ENCODE measurements around the gene CCDC27.

The CCDC27 gene

GRCh38 chr1:3750741-3751140 is 1.5 kb upstream of the CCDC27 start:
- DNase-seq (ENCODE audit: low spot score), result no peak
- FAIRE-seq, result no peak

- FAIRE-seq (no peak), DNase-seq (ENCODE audit: low spot score) (no peak)
These were observed 1.6 kb downstream of the CCDC27 start for GRCh38 chr1:3753656-3754454.

- no peak for FAIRE-seq
- no peak for DNase-seq (ENCODE audit: low spot score)
These were observed 4.1 kb downstream of the CCDC27 start for GRCh38 chr1:3756394-3756793.

GRCh38 chr1:3759164-3759563 is 6.9 kb downstream of the CCDC27 start:
- FAIRE-seq, result no peak

GRCh38 chr1:3759796-3760195 is 7.5 kb downstream of the CCDC27 start:
- no peak for FAIRE-seq

More at GRCh38 chr1:3759164-3759563, 6.9 kb downstream of the CCDC27 start:
- no peak for DNase-seq (ENCODE audit: low spot score)

GRCh38 chr1:3761296-3762010 is 9.2 kb downstream of the CCDC27 start:
- DNase-seq (ENCODE audit: low spot score) (no peak), FAIRE-seq (no peak)

More at GRCh38 chr1:3759796-3760195, 7.5 kb downstream of the CCDC27 start:
- no peak for DNase-seq (ENCODE audit: low spot score)

- FAIRE-seq, result no peak
- DNase-seq (ENCODE audit: low spot score), result no peak
These were observed 10.1 kb downstream of the CCDC27 start for GRCh38 chr1:3762151-3762872.

GRCh38 chr1:3762873-3763228 is 10.6 kb downstream of the CCDC27 start:
- no peak for FAIRE-seq
- no peak for DNase-seq (ENCODE audit: low spot score)

GRCh38 chr1:3763351-3764125 is 11.3 kb downstream of the CCDC27 start:
- FAIRE-seq (no peak), DNase-seq (ENCODE audit: low spot score) (no peak)

- no peak for FAIRE-seq
- DNase-seq (ENCODE audit: low spot score), result no peak
These were observed 15.2 kb downstream of the CCDC27 start for GRCh38 chr1:3767328-3767925.

- DNase-seq (ENCODE audit: low spot score) (no peak), FAIRE-seq (no peak)
These were observed 16.7 kb downstream of the CCDC27 start for GRCh38 chr1:3768811-3769390.

GRCh38 chr1:3770047-3770765 is 18.0 kb downstream of the CCDC27 start:
- FAIRE-seq, result no peak
- DNase-seq (ENCODE audit: low spot score), result no peak

GRCh38 chr1:3771108-3772026 is 19.1 kb downstream of the CCDC27 start:
- DNase-seq (ENCODE audit: low spot score) (no peak), FAIRE-seq (no peak)

- FAIRE-seq, result no peak
- DNase-seq (ENCODE audit: low spot score), result peak; percentile 28
These were observed 19.9 kb downstream of the CCDC27 start for GRCh38 chr1:3772027-3772714.

GRCh38 chr1:3772715-3773571 is 20.7 kb downstream of the CCDC27 start, which contains the start of gene SMIM1:
Gene SMIM1, plus strand, starts transcription at chr1:3772749. Its CDS starts 2,625 bp downstream, at chr1:3775374.
- DNase-seq (ENCODE audit: low spot score) (no peak), FAIRE-seq (no peak)

- FAIRE-seq, result no peak
- no peak for DNase-seq (ENCODE audit: low spot score)
These were observed 21.5 kb downstream of the CCDC27 start for GRCh38 chr1:3773572-3774275.

Measured in RCC 7860 (cell line).